GM18951 (cell line): ENCODE results near the gene DCLK1.

ENCODE experiments used
- POLR2A ChIP-seq: IDR thresholded peaks from 4 replicates; pipeline ENCODE4 v1.6.1; 2011; ENCODE audit warnings: mild to moderate bottlenecking; ENCODE audit not compliant: insufficient read length, insufficient read depth; ENCODE audit errors: extremely low read depth
- in situ Hi-C: fragments of 300-500 bp; cut with MboI; formaldehyde crosslinking; loops from one replicate; pipeline ENCODE4 v1.12.0; 2022; ENCODE audit warnings: low sequenced_read_pairs, mixed read lengths, inconsistent platforms; ENCODE audit not compliant: unreplicated experiment

Gene DCLK1

GRCh38 chr13:35767256-35767976 is 363.8 kb downstream of the DCLK1 start:
- no peak for TF ChIP-seq POLR2A
- in situ Hi-C loops, result no loop called here

GRCh38 chr13:35766663-35767062 is 364.5 kb downstream of the DCLK1 start:
- in situ Hi-C loops, result no loop called here
- no peak for TF ChIP-seq POLR2A

- TF ChIP-seq POLR2A, result no peak
- in situ Hi-C loops, result no loop called here
These were observed 365.2 kb downstream of the DCLK1 start for GRCh38 chr13:35765941-35766340.

GRCh38 chr13:35765366-35765765 is 365.8 kb downstream of the DCLK1 start:
- in situ Hi-C loops, result no loop called here
- TF ChIP-seq POLR2A, result no peak

DNA sequence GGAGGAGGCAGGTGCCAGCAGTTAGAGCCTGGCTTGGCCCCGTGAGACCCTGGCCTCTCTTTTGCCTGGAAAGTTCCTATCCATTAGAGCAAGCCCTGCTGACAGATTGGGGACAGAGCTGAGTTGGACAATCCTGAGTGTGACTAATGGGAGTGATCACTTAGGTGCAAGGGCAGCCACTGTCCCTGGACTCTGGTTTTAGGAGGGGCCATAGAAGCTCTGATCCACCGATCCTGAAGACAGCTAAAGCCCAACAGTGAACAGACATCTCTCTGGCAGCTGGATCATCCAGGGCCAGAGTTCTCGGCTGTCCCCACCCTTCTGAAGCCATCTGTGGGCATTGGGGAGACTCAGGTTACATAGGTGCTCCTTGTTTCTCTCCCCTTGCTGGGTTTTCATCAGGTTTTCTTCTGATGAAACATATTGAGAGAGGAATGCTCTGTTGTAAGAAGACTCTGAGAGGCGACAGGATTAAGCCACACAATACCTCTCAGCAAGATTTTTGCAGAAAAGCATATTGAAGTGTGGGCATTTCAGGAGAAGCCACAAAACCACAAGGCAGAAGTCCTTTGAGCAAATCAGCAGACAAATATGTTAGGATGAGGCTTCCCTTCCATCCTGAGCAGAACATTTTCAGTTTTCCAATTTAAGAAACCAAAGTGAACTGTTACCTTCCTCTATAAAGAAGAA is 366.7 kb downstream of the DCLK1 start:
- in situ Hi-C loops, result no loop called here
- no peak for TF ChIP-seq POLR2A

- in situ Hi-C loops, result no loop called here
- no peak for TF ChIP-seq POLR2A
These were observed 367.4 kb downstream of the DCLK1 start for GRCh38 chr13:35763782-35764123.

DNA sequence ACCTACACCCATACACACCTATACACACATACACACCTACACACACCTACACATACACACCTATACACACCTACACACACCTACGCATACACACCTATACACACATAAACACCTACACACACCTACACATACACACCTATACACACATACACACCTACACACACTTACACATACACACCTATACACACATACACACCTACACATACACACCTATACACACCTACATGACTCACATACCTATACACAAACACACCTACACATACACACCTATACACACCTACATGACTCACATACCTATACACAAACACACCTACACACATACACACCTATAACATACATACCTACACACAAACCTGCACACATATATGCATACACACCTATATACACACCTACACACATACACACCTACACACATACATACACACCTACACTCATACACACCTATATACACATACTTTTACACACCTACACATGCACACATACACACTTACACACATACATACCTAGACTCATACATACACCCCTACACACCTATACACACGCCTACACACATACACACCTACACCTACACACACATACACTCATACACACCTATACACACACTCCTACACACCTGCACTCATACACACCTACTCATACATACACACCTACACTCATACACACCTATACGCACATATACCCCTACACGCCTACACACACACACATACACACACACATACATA is 368.0 kb downstream of the DCLK1 start:
- TF ChIP-seq POLR2A, result no peak
- in situ Hi-C loops, result no loop called here

- in situ Hi-C loops, result no loop called here
- TF ChIP-seq POLR2A, result no peak
These were observed 369.5 kb downstream of the DCLK1 start for GRCh38 chr13:35761440-35762252.

DNA sequence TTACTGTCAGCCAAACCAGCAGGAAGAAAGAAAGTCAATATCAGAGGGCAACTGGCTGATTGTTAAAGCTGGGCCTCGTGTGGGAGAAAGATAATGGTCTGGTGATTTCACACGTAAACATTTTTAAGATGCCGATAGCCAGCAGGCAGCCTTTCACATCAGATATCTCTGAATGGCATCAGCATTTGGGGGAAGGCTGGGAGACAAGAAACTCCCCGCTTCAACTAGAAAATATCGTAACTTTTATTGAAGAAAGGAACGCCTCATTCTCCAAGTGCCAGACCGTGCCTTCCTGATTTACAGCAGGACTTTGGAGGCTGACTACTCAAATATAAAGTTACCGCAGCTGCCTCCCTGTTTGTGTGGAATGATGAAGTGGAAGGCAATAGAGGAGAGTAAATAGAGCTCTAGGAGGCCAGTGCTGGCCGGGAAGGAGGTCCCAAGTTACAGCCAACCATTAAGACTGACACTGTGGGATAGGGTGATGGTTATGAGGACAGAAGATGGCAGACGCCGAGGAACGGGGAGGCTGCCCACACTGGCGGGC is 370.4 kb downstream of the DCLK1 start:
- in situ Hi-C loops, result no loop called here
- no peak for TF ChIP-seq POLR2A

GRCh38 chr13:35747594-35747993 is 383.6 kb downstream of the DCLK1 start:
- in situ Hi-C loops, result no loop called here
- TF ChIP-seq POLR2A, result no peak

DNA sequence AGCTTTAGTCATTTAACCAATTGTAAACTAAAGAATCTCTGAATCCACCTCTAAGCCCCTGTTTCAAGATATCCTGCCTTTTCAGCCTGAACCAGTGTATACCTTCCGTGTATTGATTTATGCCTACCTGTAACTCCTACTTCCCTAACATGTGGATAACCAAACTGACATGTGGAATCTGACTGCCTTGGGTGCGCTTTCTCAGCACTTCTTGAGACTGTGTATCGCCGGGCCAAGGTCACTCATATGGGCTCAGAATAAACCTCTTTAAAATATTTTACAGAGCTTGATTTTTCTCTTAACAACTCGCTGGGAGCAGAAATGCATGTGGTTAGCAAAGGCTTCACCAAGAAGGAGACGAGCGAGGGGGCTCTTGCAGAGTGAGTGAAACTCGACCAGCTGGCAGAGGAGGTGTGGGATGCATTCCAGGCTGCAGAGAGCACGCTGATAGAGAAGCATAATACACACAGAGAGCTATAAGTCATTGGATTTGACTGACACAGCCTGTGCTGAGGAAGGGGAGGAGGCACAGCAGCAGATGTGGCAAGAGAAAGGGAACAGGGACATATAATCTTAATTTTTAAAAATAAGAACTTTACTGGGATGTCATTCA is 386.5 kb downstream of the DCLK1 start:
- in situ Hi-C loops, result no loop called here
- TF ChIP-seq POLR2A, result no peak

- TF ChIP-seq POLR2A, result no peak
- in situ Hi-C loops, result no loop called here
These were observed 387.0 kb downstream of the DCLK1 start for GRCh38 chr13:35744144-35744543.
